CD4-positive, alpha-beta T cell treated with Interleukin-17A for 4 hours (primary cell): ENCODE results near the gene CALML3.

ENCODE experiments used
- DNase-seq: peaks from one replicate; pipeline ENCODE4 v3.0.0-alpha.2; 2020; ENCODE audit warnings: mixed read lengths

CALML3 gene

DNA sequence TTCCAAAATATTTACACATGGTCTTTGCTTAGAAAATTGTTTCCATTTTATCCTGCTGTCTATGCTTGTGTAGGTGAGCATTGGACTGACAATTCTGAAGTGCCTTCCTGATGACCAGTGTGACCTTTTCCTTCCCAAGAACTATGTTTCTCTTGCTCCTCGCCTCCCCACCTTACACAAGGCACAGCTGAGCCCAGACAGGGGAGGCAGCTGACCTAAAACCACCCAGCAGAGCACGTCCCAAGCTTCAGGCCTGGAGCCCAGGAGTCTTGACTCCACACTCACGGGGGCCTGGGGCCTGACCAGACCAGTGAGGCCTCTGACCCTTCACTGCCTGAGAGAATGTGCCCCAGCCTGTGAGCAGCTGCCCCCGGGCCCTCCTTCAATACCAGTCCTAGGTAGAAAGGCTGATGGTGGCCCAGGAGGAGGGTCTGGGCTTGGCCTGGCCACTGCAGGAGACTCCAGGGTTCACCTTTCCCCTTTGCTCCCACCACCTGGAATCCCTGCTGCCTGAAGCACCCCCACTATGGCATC, 32.4 kb upstream of the CALML3 start:
- DNase-seq: no peak

DNA sequence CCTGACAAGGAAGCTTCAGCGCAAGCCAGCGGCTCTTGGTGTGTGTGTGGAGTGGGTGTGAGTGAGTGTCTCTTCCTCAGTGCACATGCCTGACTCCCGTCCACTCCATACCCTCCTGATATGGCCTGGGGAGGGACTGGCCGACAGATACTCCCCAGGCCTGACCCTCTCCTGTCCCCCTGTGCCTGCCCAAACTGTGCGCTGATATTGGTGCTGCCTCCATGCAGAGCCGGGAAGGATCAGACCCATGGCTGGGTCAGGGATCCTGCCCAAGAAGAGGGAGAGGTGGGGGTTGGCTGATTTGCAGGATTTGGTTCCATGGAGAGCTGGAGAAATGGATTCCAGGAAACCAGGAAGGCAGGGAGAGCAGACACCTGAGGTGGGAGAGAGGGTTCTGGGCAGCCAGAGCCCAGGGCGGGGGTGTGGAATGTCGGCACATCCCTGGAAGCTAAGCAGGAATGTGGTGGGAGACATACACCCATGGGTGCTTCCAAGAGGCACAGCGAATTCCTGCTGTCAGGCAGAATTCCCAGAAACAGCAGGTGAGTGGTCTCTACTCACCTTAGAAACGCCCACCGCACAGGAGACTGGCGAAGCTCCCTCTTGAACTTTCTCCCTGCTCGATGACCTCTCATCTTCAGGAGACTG, 31.7 kb upstream of the CALML3 start:
- DNase-seq: no peak

- DNase-seq: no peak
Measured at GRCh38 chr10:5493691-5494090, 31.1 kb upstream of the CALML3 start.

DNA sequence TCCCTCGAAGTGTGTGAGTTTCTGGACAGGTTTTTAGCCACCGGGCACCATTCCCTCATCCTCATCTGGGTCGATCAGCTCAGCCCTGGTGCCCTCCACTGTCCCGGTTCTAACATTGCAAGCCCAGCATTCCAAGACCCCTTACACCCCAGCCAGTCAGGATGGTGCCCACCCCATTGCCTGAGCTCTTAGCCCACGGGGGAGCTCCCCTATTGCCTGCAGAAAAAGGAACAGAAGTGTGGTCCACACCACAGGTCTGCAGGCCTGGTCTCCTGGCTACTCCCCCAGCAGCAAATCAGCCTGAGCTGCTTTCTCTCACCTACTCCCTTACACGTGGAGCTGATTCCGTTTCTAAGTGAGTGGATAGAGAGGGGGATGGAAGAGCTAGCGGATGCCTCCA, 30.1 kb upstream of the CALML3 start:
- DNase-seq: no peak

- DNase-seq: no peak
Measured at GRCh38 chr10:5496261-5497250, 28.2 kb upstream of the CALML3 start.

- no peak for DNase-seq
Measured at GRCh38 chr10:5497289-5497688, 27.5 kb upstream of the CALML3 start.

- no peak for DNase-seq
Measured at GRCh38 chr10:5497948-5498730, 26.6 kb upstream of the CALML3 start.

DNA sequence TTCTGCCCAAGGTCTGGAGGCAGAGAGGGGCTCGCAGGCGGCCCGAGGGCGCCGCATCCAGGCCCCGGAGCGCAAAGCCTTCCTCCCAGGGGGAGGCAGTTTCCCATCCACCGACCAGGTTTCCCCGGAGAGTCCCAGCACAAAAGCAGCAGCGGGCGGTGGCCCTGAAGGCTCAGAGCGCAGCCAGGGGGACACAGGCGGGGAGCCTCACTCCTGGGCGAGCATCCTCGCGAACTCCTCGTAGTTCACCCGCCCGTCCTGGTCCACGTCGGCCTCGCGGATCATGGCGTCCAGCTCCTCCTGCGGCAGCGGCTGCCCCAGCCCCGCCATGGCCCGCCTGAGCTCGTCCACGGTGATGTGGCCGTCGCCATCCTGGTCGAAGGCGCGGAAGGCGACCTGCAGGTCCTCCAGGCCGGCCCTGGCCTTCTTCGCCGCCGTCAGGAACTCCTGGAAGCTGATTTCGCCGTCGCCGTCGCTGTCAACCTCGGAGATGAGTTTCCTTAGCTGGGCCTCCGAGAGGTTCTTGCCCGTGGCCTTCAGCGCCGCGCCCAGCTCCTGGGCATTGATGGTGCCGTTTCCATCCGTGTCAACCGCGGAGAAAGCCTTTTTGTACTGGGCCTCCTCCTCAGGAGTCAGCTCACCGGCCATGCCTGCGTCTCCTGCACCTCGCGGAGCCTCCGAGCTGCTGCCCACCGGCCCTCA, 25.8 kb upstream of the CALML3 start:
- DNase-seq: no peak

DNA sequence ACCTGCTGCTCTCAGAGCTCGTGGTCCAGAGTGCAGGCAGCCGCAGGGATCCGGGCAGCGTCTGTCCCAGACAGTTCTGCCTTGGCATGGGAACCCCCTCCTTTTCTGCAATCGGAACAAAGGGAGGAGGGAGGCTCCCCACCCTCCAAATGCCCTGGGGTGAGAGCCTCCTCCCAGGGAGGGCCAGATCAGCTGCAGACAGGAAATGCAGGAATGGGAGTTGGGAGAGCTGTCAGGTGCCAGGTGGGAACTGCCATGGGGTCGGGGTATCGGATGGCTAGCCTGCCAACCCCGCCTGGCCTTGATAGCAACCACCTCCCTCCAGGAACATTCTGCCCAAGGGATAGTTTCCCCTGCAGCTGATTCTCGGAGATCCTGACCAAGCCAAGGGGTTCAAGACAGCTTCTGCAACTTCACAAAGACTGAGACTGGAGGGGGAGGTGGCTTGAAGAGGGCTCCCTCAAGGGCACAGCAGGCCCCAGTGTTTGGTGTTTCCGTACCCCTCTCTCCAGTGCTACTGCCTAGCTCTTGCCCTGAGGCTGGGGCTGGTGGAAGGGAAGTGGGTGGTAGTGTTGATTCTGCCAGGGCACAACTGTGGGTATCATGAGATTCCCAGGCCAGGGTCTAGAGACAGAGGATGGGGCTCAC, 25.1 kb upstream of the CALML3 start, which contains the start of gene CALML5:
Gene CALML5, minus strand, starts transcription at position 78 of the 648 bp plus-strand sequence. CDS start 132 bp downstream, outside the sequence.
- no peak for DNase-seq

- no peak for DNase-seq
Measured at GRCh38 chr10:5500162-5500670, 24.5 kb upstream of the CALML3 start.

DNA sequence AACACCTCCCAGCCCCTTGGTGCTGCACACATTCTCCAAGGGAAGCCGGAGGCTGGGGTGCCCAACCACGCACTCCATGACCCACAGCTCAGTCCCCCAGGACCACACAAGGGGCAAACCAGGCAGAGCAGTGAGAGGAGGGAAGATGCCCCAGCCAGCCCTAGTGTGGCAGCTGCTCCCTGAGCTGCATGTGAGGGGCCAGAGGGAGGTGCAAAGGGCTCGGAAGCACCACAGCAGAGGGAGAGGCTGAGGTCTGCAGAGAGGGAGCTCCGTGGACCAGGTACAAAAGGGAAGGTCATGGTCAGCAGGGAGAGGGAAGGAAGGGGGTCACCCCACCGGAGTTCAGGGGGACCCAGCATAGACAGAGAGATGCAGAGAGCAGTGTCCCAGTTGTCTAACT, 23.9 kb upstream of the CALML3 start:
- DNase-seq: no peak

GRCh38 chr10:5502061-5502521, 22.7 kb upstream of the CALML3 start:
- DNase-seq: no peak

- no peak for DNase-seq
Measured at GRCh38 chr10:5502571-5503476, 21.9 kb upstream of the CALML3 start.

DNA sequence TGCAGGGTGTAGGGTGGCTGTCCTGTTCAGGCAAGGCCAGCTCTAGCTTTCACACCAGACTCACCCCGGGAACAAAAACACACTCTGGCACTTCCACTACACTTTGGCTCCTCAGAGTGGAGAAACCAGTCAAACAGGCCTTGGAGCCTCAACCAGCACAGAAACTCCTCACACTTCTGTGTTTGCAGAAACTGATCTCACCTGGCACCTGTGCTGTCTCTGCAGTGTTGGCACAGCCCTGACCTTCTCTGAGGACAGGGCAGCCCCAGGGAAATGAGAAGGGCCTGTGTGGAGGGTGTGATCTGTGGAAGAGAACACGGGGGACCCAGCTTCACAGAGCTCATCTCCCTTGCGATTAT, 21.3 kb upstream of the CALML3 start:
- no peak for DNase-seq

DNA sequence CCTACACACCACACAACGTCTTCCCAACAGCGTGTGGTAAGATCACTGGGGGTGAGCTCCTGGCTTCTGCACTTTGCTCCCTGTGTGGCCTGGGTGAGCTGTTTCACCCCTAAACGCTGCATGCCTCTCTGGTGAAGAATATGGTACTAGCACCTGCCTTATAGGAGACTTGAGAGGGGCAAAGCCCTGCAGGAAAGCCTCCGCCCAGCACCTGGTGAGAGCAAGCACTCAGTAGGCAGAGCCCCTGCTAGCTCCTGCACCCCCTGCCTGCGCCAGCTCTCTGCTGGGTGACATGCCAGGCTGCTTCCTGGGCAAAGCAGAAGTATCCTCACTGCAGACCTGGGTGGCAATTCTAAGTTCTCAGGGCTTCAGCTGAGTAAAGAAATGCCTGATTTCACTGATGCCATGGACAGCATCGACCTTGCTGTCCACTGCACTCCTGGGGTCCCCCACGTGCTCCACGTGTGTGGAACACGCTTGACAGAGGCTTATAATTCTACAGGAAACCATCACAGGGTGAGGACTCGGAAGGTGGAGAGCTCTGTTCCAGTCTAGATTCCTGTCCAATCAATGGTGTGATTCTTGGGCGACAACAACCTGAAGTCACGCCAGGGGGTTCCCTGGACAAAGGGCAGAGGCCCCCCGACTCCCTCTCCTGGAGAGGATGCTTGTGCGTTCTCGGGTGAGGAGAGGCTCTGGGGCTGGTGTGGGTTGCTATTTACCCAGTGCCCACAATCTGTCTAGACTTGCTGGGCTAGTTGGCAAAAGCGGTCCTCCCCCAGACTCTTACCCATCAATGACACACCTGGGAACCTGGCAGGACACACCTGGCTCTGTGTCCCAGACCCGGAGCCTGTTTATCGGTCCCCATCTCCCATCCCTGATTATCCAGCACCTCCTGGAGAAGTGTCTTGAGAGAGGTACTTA, 20.4 kb upstream of the CALML3 start:
- no peak for DNase-seq

- no peak for DNase-seq
Measured at GRCh38 chr10:5506246-5506645, 18.5 kb upstream of the CALML3 start.

DNA sequence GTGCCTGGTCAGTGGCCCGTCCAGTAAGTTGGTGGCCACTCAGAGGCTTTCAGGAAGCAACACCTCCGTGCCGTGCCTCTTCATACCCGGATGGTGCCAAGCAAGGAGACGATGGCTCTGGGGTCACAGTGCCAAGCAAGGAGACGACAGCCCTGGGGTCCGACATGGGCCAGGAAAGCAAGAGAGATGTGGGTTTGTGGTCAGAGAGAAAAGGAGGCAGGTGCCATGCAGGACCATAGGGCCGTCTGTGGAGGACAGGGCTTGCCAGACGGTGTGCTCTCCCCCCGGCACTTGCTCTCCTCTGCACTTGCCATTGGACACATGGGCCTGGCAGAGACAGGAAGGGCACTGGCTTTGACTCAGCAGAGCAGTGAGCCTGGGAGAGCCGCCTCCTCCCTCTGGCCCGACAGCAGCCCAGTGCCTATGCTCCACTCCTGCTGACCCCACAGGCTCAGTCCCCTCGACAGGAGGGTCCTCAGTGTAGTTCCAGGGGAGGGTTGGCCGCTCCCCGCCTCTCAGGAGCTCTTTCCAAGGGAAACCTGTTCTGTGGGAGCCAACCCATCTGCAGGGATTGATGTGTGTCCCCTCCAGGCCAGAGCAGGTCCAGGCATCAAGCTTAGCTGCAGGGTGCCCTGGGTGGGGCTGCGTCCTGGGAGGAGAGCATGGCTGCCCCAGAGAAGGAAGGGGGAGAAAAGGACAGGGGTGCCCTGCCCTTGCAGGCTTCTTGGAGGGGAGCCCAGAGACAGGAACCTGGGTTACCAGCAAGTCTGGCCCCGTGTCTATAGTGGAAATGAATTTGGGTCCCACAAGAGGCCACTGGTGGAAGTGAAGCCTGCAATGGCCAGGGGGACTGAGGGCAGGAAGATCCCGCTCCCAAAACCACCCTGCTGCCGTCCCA, 17.8 kb upstream of the CALML3 start:
- no peak for DNase-seq

- no peak for DNase-seq
Measured at GRCh38 chr10:5507649-5508131, 17.1 kb upstream of the CALML3 start.
